ENCODE results near the gene PCDHGA9. TPM values are rescaled to one million over a fixed set of nuclear protein-coding genes. Genes with fewer than 3 reads are reported as not detected.

Gene PCDHGA9
- total RNA-seq, 2 experiments from 2014 or later: 5.7 to 5.9 TPM

DNA sequence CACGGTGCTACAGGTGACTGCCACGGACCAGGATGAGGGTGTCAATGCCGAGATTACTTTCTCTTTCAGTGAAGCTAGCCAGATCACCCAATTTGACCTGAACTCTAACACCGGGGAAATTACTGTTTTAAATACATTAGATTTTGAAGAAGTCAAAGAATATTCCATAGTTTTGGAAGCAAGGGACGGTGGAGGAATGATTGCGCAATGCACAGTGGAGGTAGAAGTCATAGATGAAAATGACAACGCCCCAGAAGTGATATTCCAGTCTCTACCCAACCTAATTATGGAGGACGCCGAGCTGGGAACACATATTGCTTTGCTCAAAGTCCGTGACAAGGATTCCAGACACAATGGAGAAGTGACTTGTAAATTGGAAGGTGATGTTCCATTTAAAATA lies 13.9 kb upstream of the PCDHGA9 start:
- Histone ChIP-seq H3K36me3 (ENCODE audit: insufficient read depth, low read length) (no peaks in the 10 kb centered on the region), H4K20me1 (ENCODE audit: insufficient read depth, low read length) (no peaks in the 10 kb centered on the region), H3K4me2 (ENCODE audit: low read length) (peak overlapping the region; percentile 31; the same call in 1 of the 2 replicates), H3K79me2 (ENCODE audit: insufficient read depth, low read depth, low read length) (peaks cover 8% of the 10 kb centered on the region; the same call in 1 of the 2 replicates), H3K9me3 (ENCODE audit: low read length) (no peaks in the 10 kb centered on the region), H3K27ac (ENCODE audit: low read depth, low read length, poor library complexity, severe bottlenecking) (no peak overlapping the region), H2AFZ (ENCODE audit: low read length) (no peak overlapping the region), H3K4me3 (ENCODE audit: low read depth, low read length, poor library complexity, severe bottlenecking) (no peak overlapping the region), H3K4me1 (ENCODE audit: insufficient read depth, low read length, poor library complexity, severe bottlenecking) (peaks cover 7% of the 10 kb centered on the region), H3K9me2 (ENCODE audit: insufficient read depth, low read length) (no peaks in the 10 kb centered on the region)
- intact Hi-C loops (cut with micrococcal nuclease; ENCODE audit: unreplicated experiment): no loop called here
- ChIA-PET POLR2A (interaction anchor here (0.5 to 0.7 kb wide), 2 partner anchors 63 to 969 kb away, joined by 3 to 4 read pairs; no protein-coding TSS in a partner anchor), CTCF (ENCODE audit: unreplicated experiment) (interaction anchor here (0.6 kb wide), 1 partner anchor 138 kb away, joined by 3 read pairs; no protein-coding TSS in a partner anchor)
- no peak for TF ChIP-seq EZH2phosphoT487 (IDR thresholded peaks at IDR 0.05; ENCODE audit: borderline replicate concordance, low read depth, low read length)
- TF ChIP-seq, protein P1, sequence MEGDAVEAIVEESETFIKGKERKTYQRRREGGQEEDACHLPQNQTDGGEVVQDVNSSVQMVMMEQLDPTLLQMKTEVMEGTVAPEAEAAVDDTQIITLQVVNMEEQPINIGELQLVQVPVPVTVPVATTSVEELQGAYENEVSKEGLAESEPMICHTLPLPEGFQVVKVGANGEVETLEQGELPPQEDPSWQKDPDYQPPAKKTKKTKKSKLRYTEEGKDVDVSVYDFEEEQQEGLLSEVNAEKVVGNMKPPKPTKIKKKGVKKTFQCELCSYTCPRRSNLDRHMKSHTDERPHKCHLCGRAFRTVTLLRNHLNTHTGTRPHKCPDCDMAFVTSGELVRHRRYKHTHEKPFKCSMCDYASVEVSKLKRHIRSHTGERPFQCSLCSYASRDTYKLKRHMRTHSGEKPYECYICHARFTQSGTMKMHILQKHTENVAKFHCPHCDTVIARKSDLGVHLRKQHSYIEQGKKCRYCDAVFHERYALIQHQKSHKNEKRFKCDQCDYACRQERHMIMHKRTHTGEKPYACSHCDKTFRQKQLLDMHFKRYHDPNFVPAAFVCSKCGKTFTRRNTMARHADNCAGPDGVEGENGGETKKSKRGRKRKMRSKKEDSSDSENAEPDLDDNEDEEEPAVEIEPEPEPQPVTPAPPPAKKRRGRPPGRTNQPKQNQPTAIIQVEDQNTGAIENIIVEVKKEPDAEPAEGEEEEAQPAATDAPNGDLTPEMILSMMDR (conservative IDR thresholded peaks at IDR 0.05; ENCODE audit: low read length): no peak
- no peak for DNase-seq (ENCODE audit: low spot score)
- no TSS peak for BruUV-seq (replicated peaks)

DNA sequence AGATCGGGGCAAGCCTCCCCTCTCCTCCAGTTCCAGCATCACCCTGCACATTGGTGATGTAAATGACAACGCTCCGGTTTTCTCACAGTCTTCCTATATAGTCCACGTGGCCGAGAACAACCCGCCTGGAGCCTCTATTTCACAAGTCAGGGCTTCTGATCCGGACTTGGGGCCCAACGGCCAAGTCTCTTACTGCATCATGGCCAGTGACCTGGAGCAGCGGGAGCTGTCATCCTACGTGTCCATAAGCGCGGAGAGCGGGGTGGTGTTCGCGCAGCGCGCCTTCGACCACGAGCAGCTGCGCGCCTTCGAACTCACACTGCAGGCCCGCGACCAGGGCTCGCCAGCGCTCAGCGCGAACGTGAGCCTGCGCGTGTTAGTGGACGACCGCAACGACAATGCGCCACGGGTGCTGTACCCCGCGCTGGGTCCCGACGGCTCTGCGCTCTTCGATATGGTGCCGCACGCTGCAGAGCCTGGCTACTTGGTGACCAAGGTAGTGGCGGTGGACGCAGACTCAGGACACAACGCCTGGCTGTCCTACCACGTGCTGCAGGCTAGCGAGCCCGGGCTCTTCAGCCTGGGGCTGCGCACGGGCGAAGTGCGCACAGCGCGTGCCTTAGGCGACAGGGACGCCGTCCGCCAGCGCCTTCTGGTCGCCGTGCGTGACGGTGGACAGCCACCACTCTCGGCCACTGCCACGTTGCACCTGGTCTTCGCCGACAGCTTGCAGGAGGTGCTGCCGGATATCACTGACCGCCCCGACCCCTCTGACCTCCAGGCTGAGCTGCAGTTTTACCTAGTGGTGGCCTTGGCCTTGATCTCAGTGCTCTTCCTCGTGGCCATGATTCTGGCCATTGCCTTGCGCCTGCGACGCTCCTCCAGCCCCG lies 13.2 kb upstream of the PCDHGA9 start:
- Histone ChIP-seq H3K27ac (ENCODE audit: low read depth, low read length, poor library complexity, severe bottlenecking) (no peak overlapping the region), H3K4me3 (ENCODE audit: low read depth, low read length, poor library complexity, severe bottlenecking) (no peak overlapping the region), H3K79me2 (ENCODE audit: insufficient read depth, low read depth, low read length) (peaks cover 8% of the 10 kb centered on the region; the same call in 1 of the 2 replicates), H2AFZ (ENCODE audit: low read length) (no peak overlapping the region), H3K9me3 (ENCODE audit: low read length) (no peaks in the 10 kb centered on the region), H4K20me1 (ENCODE audit: insufficient read depth, low read length) (no peaks in the 10 kb centered on the region), H3K9me2 (ENCODE audit: insufficient read depth, low read length) (no peaks in the 10 kb centered on the region), H3K36me3 (ENCODE audit: insufficient read depth, low read length) (no peaks in the 10 kb centered on the region), H3K4me1 (ENCODE audit: insufficient read depth, low read length, poor library complexity, severe bottlenecking) (peaks cover 7% of the 10 kb centered on the region), H3K4me2 (ENCODE audit: low read length) (no peak overlapping the region)
- BruUV-seq (replicated peaks): no TSS peak
- DNase-seq (ENCODE audit: low spot score): no peak
- ChIA-PET POLR2A (no interaction called here), CTCF (ENCODE audit: unreplicated experiment) (interaction anchor here (0.6 to 1.3 kb wide), 3 partner anchors 70 to 169 kb away, joined by 3 to 5 read pairs (median 3); partner anchors contain the start of gene TAF7)
- intact Hi-C loops (cut with micrococcal nuclease; ENCODE audit: unreplicated experiment): no loop called here
- TF ChIP-seq, protein P1 (conservative IDR thresholded peaks at IDR 0.05; ENCODE audit: low read length): no peak
- no peak for TF ChIP-seq EZH2phosphoT487 (IDR thresholded peaks at IDR 0.05; ENCODE audit: borderline replicate concordance, low read depth, low read length)

Measured in OCI-LY7 (cell line).